Left cardiac atrium (tissue), 4 donors: ENCODE measurements around the gene GID4. TPM values are rescaled to one million over a fixed set of nuclear protein-coding genes. Genes with fewer than 3 reads are reported as not detected.
"Not testable (repeated sequence)": the region's sequence is repeated elsewhere in the genome, so short reads cannot be mapped to it uniquely, and the experiment has no call there.

Source experiments
- ATAC-seq, 2 donors: fragments of 200-7000 bp; cut with Tn5 transposase; one replicate each; pipeline ENCODE4 v1.9.1; 2020; ENCODE audit warnings: mild to moderate bottlenecking in 2 of 2, moderate library complexity in 2 of 2
- DNase-seq: peaks from one replicate; pipeline ENCODE4 v3.0.0-alpha.2; 2020
- intact Hi-C, 2 donors: fragments of 100-400 bp; cut with DNase I; formaldehyde crosslinking; loops; one replicate each; pipeline versions ENCODE4 v1.14.1 to v1.15.1; 2022 to 2023
- long read RNA-seq: library from polyadenylated mRNA; unstranded; transcript quantifications from one replicate; pipeline ENCODE4 v2.0.0, GENCODE V29; 2021
- total RNA-seq, 2 donors: library from RNA; stranded (reverse); fragmentation: NEBNext Ultra II Directional; extraction: Animal tissue kit (Norgen Biotek cat#: 25700); gene quantifications; one replicate each; pipeline ENCODE4 v1.2.1, GENCODE V29; 2021
- donor health status: DM: no; HTN: yes; CAD: no.
- donor health status: DM: no; HTN: yes; CAD: no; lungs with severe emphysema.
- donor health status: DM: yes; HTN: yes; CAD: no.
- donor health status: Dilated cardiomyopathy.

GID4 gene
- 10 to 100 TPM; 14.6 to 15.1 TPM for total RNA-seq
- long read RNA-seq, full-length matches to known transcripts: 1 of 5 reads
- long read RNA-seq, partial matches to known transcripts: 0 of 5 reads
- long read RNA-seq, other reads (novel, unspliced or antisense): 4 of 5 reads

DNA sequence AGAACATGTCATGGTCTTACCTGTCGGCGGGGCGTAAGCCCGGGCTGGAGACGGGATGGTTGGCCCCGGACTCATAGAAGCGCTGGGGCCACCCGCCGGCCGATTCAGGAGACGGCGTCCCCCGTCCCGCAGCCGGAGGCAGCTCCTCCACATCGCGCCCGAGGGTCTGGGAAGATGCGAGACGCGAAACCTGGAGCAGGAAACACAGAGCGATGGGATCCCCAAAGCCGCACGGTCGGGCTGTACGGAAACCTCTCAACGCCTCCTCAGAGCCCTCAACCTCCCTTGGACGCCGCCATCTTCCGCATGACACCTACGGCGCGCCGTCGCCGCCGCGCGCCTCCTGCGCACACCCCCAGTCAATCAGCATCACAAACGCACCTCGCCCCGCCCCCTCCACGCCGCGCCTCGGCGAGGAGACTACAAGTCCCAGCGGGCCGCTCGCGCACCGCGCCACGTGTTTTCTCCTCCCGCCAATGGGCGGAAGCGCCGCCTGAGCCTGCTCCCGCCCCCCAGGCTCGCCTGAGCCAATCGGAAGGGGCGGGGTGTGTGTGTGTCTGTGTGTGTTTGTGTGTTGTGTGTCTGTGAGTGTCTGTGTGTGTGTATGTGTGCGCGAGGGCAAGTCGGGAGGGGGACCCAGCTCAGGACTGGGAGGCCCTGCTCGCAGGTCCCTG, at the start of gene GID4, which contains the start of gene ATPAF2:
Gene GID4, plus strand, starts transcription at position 548 of the 674 bp plus-strand sequence. Its CDS starts 57 bp downstream, at position 605.
Gene ATPAF2, minus strand, starts transcription at position 308 of the 674 bp plus-strand sequence. Its CDS starts 155 bp downstream, at position 153.
- ATAC-seq (peak; percentile 97 to 98), DNase-seq (peak; percentile 100)
- intact Hi-C loops: loop anchor here (5.0 to 10.0 kb wide), 5 partner anchors 114 to 362 kb away; no protein-coding TSS in a partner anchor

- DNase-seq (no peak), ATAC-seq (no peak)
- intact Hi-C loops: no loop called here
These were observed 49.6 kb upstream of the GID4 start for GRCh38 chr17:17989618-17990017.

- no peak for DNase-seq
- no peak for ATAC-seq
- intact Hi-C loops: no loop called here
These were observed 48.9 kb upstream of the GID4 start for GRCh38 chr17:17990282-17990681.

GRCh38 chr17:17993366-17993765, 45.8 kb upstream of the GID4 start:
- ATAC-seq (no peak), DNase-seq (no peak)
- intact Hi-C loops: no loop called here

GRCh38 chr17:17993852-17994251, 45.4 kb upstream of the GID4 start:
- intact Hi-C loops: loop anchor here in 1 of 2 donors (2.0 kb wide), 1 partner anchor 39 kb away; no protein-coding TSS in a partner anchor
- ATAC-seq (peak in 1 of 2 donors; percentile 9), DNase-seq (no peak)

DNA sequence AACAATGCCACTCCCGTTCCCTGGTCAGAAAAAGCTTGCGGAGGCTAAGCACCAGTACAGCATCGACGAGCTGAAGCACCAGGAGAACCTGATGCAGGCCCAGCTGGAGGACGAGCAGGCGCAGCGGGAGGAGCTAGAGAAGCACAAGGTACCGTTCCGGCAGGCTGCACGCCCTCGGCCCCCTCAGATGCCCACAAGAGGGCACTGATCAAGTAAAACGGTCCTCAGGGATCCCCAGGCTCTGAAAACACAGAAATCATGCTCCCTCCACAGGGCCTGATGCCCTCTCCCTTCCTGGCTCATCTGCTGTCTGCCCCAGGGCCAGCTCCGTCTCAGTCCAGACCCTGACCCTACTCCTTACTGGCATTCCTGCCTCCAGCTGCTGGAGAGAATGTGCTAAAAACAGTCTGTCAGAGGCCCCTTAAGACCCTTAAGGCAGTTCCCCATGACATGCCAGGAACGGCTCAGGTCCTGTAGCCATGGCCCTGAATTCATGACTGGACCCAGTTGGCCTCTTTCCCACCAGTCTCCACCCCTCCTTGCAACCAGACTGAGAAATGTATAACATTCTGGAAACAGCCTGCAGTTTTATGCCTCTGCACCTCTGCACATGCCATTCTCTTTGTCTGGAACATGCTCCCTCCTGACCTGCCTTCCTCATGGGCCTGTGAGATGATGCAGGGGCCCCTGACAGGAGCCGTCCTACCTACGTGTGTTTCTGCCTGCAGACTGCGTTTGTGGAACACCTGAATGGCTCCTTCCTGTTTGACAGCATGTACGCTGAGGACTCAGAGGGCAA, 44.7 kb upstream of the GID4 start:
- intact Hi-C loops: loop anchor here in 1 of 2 donors (2.0 kb wide), 1 partner anchor 38 kb away; no protein-coding TSS in a partner anchor
- DNase-seq (no peak), ATAC-seq (peak; percentile 38 to 80)

GRCh38 chr17:17995887-17996286, 43.3 kb upstream of the GID4 start:
- intact Hi-C loops: loop anchor here in 1 of 2 donors (2.0 kb wide), 1 partner anchor 37 kb away; no protein-coding TSS in a partner anchor
- DNase-seq, ATAC-seq: not testable (repeated sequence)

DNA sequence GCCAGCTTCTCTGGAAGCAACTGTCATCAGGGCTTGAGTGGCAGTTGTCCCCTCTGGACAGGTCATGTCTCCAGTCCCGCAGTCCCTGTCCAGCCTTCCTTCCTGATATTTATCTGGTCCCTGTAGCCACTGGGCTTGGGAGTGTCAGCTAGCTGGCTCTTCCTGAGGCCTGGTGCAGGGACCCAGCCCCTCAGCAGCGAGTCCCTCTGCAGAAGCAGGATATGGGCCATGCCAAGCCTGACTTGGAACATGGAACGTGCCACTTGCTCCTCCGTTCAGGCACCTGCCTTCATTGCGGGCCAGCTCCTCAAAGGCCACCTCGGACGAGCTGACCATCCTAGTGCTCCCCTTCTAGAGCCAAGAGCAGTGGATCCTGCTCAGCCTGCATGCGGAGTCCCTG, 40.3 kb upstream of the GID4 start:
- ATAC-seq (no peak), DNase-seq (no peak)
- intact Hi-C loops: no loop called here

- DNase-seq (no peak), ATAC-seq (no peak)
- intact Hi-C loops: no loop called here
These were observed 39.7 kb upstream of the GID4 start for GRCh38 chr17:17999364-18000029.

DNA sequence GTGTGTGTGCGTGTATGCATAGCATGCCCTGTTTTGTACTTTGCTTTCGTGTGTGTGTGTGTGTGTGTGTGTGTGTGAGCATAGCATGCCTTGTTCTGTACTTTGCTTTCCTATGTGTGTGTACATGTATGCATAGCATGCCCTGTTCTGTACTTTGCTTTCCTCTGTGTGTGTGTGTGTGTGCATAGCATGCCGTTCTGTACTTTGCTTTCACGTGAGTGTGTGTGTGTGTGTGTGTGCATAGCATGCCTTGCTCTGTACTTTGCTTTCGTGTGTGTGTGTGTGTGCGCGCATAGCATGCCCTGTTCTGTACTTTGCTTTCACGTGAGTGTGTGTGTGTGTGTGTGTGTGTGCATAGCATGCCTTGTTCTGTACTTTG, 39.2 kb upstream of the GID4 start:
- intact Hi-C loops: no loop called here
- DNase-seq (no peak), ATAC-seq (no peak)

- DNase-seq: no peak
- intact Hi-C loops: no loop called here
- ATAC-seq: no peak
These were observed 37.0 kb upstream of the GID4 start for GRCh38 chr17:18002171-18002570.

DNA sequence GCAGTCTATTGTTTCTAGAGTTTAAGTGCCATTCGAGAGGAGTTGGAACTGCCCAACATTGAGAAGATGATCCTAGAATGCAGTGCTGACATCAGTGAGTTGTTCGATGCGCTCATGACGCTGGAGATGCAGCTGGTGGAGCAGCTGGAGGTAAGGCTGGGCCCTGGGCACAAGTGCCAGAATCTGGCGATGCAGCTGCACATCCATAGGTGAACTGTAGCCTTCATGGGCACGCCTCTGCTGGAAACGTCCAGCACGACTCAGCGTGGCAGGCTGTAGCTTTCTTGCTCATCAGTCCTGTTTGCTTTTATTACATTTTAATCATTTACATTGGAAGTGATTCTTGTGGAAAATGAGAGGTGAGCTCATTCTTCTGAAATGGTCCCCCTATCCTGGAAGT, 34.9 kb upstream of the GID4 start:
- ATAC-seq (no peak), DNase-seq (no peak)
- intact Hi-C loops: no loop called here

GRCh38 chr17:18004884-18005305, 34.3 kb upstream of the GID4 start:
- ATAC-seq (peak in 1 of 2 donors; percentile 21), DNase-seq (no peak)
- intact Hi-C loops: no loop called here

DNA sequence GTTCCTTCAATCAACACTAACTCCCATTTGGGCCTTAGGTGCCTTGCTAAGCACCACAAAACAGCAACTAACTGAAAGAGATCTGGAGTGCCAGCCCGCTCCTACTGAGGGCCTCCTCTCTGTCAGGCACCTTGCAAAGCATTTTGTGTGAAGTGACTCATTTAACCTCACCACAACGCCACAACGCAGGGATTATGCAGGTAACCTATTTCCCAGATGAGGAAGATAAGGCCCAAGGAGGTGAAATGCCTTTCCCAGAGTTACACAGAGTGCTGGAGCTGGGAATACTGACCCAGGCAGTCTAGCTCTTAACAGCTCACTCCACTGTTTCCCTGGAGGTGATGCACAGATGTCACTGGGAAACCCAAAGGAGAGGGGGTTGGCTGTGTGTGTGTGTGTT, 33.7 kb upstream of the GID4 start:
- DNase-seq: no peak
- no peak for ATAC-seq
- intact Hi-C loops: no loop called here

- DNase-seq (no peak), ATAC-seq (no peak)
- intact Hi-C loops: no loop called here
These were observed 32.5 kb upstream of the GID4 start for GRCh38 chr17:18006495-18007239.

DNA sequence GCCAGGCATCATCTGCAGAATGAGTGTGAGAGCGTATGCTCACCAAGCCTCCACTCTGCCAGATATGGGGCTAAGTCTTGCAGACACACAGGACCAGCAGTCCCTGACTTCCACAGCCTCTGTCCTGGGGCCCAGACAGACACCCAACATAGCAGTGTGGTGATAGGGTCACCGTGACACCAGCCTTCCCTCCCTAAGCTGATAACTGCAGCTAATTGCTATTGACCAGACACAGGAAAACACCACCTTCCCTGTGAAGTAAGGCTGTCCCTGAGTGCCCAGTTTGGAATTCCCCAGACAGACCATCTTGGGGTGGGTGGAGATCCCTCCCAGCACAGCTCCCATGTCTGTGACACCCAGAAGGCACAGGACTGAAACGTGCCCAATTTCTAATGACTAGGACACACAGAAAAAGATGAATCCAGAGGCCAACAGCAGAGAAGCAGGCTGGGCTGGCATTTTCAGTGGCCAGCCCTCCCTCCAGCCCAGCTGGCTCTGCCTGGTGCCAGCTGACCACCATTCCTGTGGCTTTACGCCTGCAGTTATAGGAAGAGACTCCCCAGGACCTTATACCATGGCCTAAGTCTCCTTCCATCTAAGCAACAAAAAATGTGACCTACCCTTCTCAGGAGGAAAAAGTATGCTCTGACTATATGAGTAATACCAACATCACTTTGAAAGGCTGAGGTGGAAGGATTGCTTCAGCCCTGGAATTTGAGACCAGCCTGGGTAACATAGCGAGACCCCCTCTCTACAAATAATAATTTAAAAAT, 30.5 kb upstream of the GID4 start:
- ATAC-seq: no peak
- no peak for DNase-seq
- intact Hi-C loops: no loop called here

GRCh38 chr17:18009609-18010420, 29.4 kb upstream of the GID4 start:
- no peak for DNase-seq
- peak; percentile 76 to 78 for ATAC-seq
- intact Hi-C loops: no loop called here
